D721Med (cell line): ENCODE results near the gene TCAIM.

Experiments
- DNase-seq: peaks from one replicate; pipeline ENCODE4 v3.0.0; 2011; ENCODE audit warnings: low spot score; ENCODE audit not compliant: insufficient read length
- FAIRE-seq: peaks from 2 replicates; lab custom pipeline; 2011; peaks lifted over from hg19 to GRCh38; lab: Jason Lieb, UNC
- CTCF ChIP-seq: IDR thresholded peaks from 2 replicates; pipeline ENCODE4 v1.5.1; 2012; ENCODE audit warnings: mild to moderate bottlenecking, control low read depth; ENCODE audit not compliant: insufficient read depth; ENCODE audit errors: missing control alignments

Gene TCAIM

DNA sequence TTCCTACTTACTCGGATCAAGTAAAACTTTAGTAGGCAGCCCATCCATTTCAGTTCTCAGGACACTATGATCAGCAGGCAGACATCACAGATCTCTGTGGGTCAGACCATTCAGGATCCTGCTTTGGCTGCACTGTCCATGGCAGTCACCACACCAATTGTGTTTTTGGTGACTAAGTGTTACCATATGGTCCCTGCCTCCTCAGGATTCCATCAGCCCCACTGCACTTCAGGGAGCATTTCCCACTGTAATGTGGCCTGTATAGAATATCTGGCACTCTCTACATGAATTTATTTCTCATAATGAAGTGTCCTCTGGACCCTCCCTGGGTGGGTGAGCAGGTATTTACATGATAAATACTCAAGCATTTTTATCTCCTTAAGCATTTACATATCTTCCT, 97.6 kb downstream of the TCAIM start:
- TF ChIP-seq CTCF, result no peak
- FAIRE-seq (no peak), DNase-seq (no peak)

- no peak for DNase-seq
- FAIRE-seq, result no peak
- no peak for TF ChIP-seq CTCF
These were observed 99.2 kb downstream of the TCAIM start for GRCh38 chr3:44437800-44438199.

GRCh38 chr3:44439499-44440295, 101.1 kb downstream of the TCAIM start:
- DNase-seq, result no peak
- FAIRE-seq, result no peak
- no peak for TF ChIP-seq CTCF

DNA sequence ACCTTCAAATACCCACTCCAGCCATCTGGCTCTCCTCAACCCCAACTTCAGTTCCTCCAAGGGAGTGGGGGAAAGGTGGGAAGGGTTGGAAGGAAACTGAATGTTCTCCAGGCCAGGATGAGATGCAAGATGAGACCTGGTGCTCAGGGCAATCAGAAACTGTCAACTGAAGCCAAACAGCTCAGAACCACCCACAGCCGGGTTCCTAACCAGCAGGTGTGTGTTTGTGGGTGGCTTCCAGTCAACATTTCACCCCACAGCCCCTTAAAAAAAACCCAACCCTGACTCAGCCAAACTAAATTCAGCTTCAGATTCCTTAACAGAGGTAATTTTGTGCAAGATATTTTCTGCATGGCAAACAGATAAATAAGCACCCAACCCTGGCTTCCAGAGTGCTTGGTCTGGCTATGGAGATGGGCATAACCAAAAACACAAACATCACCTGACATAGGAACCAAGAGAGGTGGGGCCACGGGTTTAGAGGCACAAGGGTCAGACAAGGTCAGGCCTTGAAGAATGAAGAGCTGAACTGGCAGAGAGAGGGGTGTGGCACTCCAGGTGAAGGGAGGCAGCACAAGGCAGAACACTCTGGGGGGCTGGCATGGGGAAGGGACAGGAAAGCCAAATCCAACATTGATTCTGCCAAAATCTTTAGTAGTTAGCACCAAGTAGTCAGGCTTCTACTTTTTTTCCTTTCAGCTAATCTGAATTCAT, 104.2 kb downstream of the TCAIM start:
- DNase-seq (no peak), FAIRE-seq (no peak)
- no peak for TF ChIP-seq CTCF

DNA sequence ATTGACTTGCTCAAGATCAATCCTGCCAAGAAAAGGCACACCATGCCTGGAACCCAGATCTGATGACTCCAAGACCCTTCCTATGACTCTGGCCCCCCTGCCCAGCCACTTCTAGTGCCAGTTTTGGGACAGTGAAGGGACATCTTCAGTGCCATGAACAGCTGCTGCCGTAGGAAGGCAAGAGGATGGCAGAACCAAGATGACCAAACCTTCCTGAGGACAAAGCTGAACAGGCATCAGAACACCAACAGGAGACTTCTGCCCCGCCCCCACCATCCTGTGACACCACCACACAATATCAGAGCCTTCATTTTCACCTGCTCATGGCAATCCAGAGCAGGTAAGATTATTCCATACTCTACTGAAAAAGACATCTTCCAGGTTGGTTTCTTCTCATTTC, 105.9 kb downstream of the TCAIM start:
- no peak for TF ChIP-seq CTCF
- FAIRE-seq, result no peak
- DNase-seq, result no peak

- TF ChIP-seq CTCF, result no peak
- FAIRE-seq (no peak), DNase-seq (no peak)
These were observed 106.5 kb downstream of the TCAIM start for GRCh38 chr3:44444896-44445691.
